GM21526 (cell line): ENCODE measurements around the gene ADARB2.
"Not testable (repeated sequence)": the region's sequence is repeated elsewhere in the genome, so short reads cannot be mapped to it uniquely, and the experiment has no call there.

Source experiments
- ATAC-seq: cut with Tn5 transposase; IDR thresholded peaks from one replicate; pipeline ENCODE4 v1.9.1; 2021; ENCODE audit warnings: moderate library complexity; ENCODE audit not compliant: unreplicated experiment, low FRiP score

ADARB2 gene

GRCh38 chr10:1553951-1554350, 183.4 kb downstream of the ADARB2 start:
- ATAC-seq, result no peak

- no peak for ATAC-seq
Observed at GRCh38 chr10:1552881-1553670, 184.2 kb downstream of the ADARB2 start.

GRCh38 chr10:1552406-1552805, 184.9 kb downstream of the ADARB2 start:
- ATAC-seq, result no peak

- ATAC-seq, result no peak
Observed at GRCh38 chr10:1551636-1552338, 185.5 kb downstream of the ADARB2 start.

GRCh38 chr10:1550616-1551015, 186.7 kb downstream of the ADARB2 start:
- ATAC-seq, result no peak

- no peak for ATAC-seq
Observed at GRCh38 chr10:1550291-1550595, 187.1 kb downstream of the ADARB2 start.

GRCh38 chr10:1549591-1550290, 187.6 kb downstream of the ADARB2 start:
- ATAC-seq, result no peak

GRCh38 chr10:1548596-1548995, 188.7 kb downstream of the ADARB2 start:
- peak; percentile 91 for ATAC-seq

GRCh38 chr10:1548146-1548545, 189.2 kb downstream of the ADARB2 start:
- ATAC-seq, result no peak

- ATAC-seq, result no peak
Observed at GRCh38 chr10:1546431-1547110, 190.8 kb downstream of the ADARB2 start.

- no peak for ATAC-seq
Observed at GRCh38 chr10:1545524-1545923, 191.8 kb downstream of the ADARB2 start.

- ATAC-seq, result no peak
Observed at GRCh38 chr10:1544929-1545328, 192.4 kb downstream of the ADARB2 start.

- ATAC-seq, result no peak
Observed at GRCh38 chr10:1544209-1544673, 193.1 kb downstream of the ADARB2 start.

- no peak for ATAC-seq
Observed at GRCh38 chr10:1543596-1543995, 193.7 kb downstream of the ADARB2 start.

- ATAC-seq, result no peak
Observed at GRCh38 chr10:1542941-1543340, 194.4 kb downstream of the ADARB2 start.

GRCh38 chr10:1540144-1540543, 197.2 kb downstream of the ADARB2 start:
- ATAC-seq, result no peak

- no peak for ATAC-seq
Observed at GRCh38 chr10:1539216-1539615, 198.1 kb downstream of the ADARB2 start.

GRCh38 chr10:1538531-1539061, 198.7 kb downstream of the ADARB2 start:
- ATAC-seq, result no peak

- no peak for ATAC-seq
Observed at GRCh38 chr10:1538121-1538520, 199.2 kb downstream of the ADARB2 start.

GRCh38 chr10:1537449-1537848, 199.9 kb downstream of the ADARB2 start:
- not testable (repeated sequence) for ATAC-seq

- ATAC-seq, result no peak
Observed at GRCh38 chr10:1536341-1536740, 201.0 kb downstream of the ADARB2 start.
